GM12872 (cell line): ENCODE results near the gene ADAMTSL3.

Experiments used
- CTCF ChIP-seq: IDR thresholded peaks from 3 replicates; pipeline ENCODE4 v1.5.1; 2011; ENCODE audit warnings: low read depth, mild to moderate bottlenecking, low read length, moderate library complexity; ENCODE audit not compliant: insufficient read depth

ADAMTSL3 gene

GRCh38 chr15:84037301-84037700 lies 383.4 kb downstream of the ADAMTSL3 start:
- no peak for TF ChIP-seq CTCF

GRCh38 chr15:84046064-84046637 lies 392.2 kb downstream of the ADAMTSL3 start:
- no peak for TF ChIP-seq CTCF

GRCh38 chr15:84050076-84050475 lies 396.2 kb downstream of the ADAMTSL3 start:
- TF ChIP-seq CTCF = no peak

GRCh38 chr15:84057714-84058331 lies 403.9 kb downstream of the ADAMTSL3 start:
- TF ChIP-seq CTCF = no peak

GRCh38 chr15:84079885-84080777 lies 426.2 kb downstream of the ADAMTSL3 start:
- TF ChIP-seq CTCF = no peak

- TF ChIP-seq CTCF = no peak
These were observed 427.7 kb downstream of the ADAMTSL3 start for GRCh38 chr15:84081391-84082168.

- no peak for TF ChIP-seq CTCF
These were observed 428.8 kb downstream of the ADAMTSL3 start for GRCh38 chr15:84082739-84083138.
